NCI-H524 treated with DMSO at 0.1 percent for 48 hours (cell line): ENCODE data around the gene TMEM116.
"Not testable (repeated sequence)": the region's sequence is repeated elsewhere in the genome, so short reads cannot be mapped to it uniquely, and the experiment has no call there.

Experiments used
- DNase-seq: peaks from one replicate; lab custom pipeline; 2025; lab: John Stamatoyannopoulos, UW

Gene TMEM116

DNA sequence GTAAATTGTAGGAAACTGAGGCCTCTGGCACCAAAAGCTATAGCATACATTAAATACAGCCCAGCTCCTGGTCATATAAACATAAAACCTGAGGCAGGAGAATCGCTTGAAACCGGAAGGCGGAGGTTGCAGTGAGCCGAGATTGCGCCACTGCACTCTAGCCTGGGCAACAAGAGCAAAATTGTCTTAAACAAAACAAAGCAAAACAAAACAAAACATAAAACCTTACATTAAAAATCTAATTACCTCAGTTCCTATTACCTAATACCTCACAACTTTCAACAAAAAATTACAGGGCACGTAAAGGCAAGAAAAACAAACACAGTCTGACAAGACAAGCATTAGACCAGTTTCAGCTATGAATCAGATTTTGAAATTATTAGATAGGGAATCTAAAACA, 36.7 kb downstream of the TMEM116 start:
- no peak for DNase-seq

DNA sequence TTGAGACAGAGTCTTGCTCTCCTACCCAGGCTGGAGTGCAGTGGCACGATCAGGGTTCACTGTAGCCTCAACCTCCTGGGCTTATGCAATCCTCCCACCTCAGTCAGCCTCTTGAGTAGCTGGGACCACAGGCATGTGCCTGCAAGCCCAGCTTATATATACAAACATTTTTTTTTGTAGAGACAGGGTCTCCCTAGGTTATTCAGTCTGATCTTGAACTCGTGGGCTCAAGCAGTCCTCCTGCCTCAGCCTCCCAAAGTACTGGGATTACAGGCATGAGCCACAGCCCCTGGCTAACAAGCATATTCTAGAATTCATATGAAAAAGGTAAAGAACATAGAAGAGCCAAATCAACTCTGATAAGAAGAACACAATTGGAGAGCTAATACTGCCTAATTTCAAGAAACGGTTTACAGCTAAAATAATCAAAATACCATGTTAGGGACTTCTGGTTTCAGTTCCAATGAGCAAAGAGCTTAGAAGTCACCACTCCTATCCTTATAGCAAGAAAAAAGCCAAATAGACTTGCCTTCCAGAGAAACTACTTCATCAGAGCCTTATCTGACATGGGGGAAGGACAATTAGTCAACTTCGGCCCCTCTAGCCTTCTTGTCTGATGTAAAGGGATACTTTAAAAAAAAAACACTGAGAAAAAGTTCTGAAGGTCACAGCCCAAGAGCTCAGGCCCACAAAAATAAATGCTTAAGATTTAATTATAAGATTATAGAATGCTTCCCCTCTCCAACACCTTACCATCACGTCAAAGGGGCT, 37.6 kb downstream of the TMEM116 start:
- DNase-seq: no peak

DNA sequence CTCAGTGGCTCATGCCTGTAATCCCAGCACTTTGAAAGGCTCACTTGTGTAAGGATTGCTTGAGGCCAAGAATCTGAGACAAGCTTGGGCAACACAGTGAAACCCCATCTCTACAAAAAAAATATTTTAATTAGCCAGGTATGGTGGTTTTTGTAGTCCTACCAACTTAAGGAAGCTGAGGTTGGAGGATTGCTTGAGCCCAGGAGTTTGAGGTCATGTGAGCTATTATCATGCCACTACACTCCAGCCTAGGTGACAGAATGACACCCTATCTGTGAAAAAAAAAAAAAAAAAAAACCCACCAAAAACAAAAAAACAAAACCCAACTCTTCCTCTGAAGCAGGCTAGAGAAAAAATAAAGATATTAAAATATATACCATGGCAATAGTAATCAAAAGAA, 41.2 kb downstream of the TMEM116 start:
- no peak for DNase-seq

DNA sequence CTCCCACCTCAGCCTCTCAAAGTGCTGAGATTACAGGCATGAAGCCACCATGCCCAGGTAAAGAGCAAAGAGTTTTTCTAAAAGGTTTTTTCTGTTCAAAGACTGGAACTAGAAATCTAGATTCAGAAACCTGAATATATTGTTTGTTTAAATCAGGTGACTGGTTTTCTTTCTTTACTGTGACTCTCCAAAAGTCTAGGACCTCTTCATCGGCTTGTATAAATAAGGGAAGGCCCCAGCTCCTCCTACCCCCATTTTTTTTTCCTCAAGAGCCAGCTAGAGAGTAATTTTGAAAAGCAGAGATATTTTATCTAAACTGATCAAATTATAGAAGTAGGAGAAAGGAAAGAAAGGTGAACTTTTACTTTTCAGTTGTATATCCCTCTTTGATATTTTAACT, 48.0 kb downstream of the TMEM116 start:
- no peak for DNase-seq

GRCh38 chr12:111959518-111959917, 53.4 kb downstream of the TMEM116 start:
- not testable (repeated sequence) for DNase-seq

DNA sequence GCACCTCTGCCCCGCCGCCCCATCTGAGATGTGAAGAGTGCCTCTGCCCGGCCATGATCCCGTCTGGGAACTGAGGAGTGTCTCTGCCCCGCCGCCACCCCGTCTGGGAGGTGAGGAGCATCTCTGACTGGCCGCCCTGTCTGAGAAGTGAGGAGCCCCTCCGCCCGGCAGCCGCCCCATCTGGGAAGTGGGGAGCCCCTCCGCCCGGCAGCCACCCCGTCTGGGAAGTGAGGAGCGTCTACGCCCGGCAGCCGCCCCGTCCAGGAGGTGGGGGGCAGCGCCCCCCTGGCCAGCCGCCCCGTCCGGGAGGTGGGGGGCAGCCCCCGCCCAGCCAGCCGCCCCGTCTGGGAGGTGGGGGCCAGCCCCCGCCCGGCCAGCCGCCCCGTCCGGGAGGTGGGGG, 55.7 kb downstream of the TMEM116 start:
- not testable (repeated sequence) for DNase-seq

- DNase-seq: no peak
Observed at GRCh38 chr12:111954969-111955368, 58.0 kb downstream of the TMEM116 start.

- DNase-seq: no peak
Observed at GRCh38 chr12:111953455-111953854, 59.5 kb downstream of the TMEM116 start.

GRCh38 chr12:111952084-111952787, 60.7 kb downstream of the TMEM116 start:
- not testable (repeated sequence) for DNase-seq

DNA sequence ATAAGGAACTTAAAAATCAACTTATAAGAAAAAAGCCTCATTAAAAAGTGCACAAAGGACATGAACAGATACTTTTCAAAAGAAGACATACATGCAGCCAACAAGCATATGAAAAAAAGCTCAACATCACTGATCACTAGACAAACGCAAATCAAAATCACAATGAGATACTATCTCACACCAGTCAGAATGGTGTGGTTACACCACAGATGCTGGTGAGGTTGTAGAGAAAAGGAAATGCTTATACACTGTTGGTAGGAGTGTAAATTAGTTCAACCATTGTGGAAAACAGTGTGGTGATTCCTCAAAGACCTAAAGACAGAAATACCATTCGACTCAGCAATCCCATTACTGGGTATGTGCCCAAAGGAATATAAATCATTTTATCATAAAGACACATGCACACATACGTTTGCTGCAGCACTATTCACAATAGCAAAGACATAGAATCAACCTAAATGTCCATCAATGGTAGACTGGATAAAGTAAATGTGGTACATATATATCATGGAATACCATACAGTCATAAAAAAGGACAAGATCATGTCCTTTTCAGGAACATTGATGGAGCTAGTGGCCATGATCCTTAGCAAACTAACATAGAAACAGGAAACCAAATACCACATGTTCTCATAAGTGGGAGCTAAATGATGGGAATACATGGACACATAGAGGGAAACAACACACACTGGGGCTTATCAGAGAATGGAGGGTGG, 61.8 kb downstream of the TMEM116 start:
- not testable (repeated sequence) for DNase-seq

DNA sequence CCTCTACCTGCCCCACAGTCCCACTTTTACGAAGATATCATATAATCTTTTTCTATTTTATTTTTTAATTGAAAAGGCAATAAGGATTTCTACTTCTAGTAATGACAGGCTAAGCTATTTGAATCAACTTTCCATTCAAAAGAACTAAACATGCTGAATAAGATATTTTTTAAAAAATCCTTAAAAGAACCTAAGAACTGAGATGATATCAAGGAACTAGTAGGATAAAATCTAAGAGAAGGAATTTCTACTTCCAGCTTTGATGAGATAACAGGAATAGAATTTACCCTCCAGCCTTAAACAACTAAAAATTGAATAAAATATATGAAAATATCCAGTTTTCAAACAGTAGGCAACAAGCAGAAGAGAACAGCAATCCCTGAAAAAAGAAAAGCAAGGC, 69.0 kb downstream of the TMEM116 start:
- no peak for DNase-seq

DNA sequence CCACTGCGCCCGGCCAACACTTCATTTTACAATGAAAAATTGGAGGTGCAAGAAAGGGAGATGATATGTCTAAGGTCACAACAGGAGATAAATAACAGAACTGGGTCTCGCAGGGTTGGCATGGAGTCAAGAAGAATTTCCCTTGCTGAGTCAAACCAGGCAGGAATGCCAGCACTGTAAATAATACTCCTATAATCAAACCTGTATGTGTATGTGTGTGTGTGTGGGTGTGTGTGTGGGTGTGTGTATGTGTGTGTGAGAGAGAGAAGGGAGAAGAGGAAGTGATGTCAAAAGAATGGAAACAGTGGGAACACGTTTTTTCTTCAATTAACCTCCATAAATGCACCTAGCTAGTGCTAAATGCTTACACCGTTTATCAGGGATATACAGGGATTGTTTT, 70.4 kb downstream of the TMEM116 start:
- DNase-seq: no peak

- DNase-seq: no peak
Observed at GRCh38 chr12:111937429-111937828, 75.5 kb downstream of the TMEM116 start.

DNA sequence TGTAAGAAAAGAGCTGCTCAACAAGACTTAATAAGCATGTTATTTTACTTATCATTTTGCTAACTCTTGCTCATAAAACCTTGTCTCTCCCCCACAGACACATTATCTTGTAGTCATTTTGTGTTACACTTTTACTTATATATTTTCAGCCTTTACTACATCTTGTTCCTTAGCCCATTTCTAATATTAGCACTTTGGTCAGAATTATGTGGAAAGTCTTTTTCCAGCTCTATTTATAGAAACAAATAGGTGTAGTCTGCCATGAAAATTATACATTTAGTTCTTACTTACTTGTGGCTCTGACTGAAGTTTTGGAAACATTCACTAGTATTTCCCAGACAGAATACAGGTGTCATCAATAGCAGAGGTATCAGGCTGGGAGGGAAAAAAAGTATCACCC, 76.1 kb downstream of the TMEM116 start:
- DNase-seq: no peak

DNA sequence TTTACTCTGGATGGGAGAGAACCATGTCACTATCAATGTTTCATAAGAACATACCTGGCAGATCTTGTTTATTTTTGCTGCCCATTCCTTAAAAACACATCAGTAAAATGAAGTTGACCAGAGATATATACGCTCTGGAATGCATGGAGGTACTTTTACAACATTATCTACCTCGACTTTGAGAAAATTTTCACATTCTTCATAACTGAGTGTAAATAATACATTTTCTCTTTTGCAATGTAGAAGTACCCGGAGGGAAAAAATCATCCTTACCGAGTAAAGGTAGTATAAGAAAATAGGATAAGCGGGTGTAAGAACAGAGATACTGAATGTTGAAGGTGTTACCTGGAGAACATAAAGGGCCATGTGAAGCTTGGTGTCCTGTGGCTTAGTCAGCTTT, 80.7 kb downstream of the TMEM116 start:
- no peak for DNase-seq

DNA sequence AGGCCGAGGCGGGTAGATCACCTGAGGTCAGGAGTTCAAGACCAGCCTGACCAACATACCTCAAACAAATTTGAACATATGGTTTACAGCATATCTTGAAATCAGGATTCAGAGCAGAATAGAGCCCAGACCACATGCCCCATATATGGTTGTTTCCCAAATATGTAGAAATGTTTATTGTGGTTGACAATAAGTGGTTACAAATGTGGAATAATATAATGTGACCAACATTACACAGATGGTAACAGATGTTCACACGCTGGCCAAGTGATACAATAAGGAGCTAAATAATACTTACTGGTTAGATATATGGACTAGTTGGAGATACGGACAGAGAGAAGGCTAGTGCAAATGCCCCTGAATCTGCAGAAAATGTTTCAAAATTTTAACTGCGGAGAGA, 85.6 kb downstream of the TMEM116 start:
- DNase-seq: no peak

GRCh38 chr12:111926631-111927030, 86.3 kb downstream of the TMEM116 start:
- no peak for DNase-seq

GRCh38 chr12:111925171-111925570, 87.8 kb downstream of the TMEM116 start:
- DNase-seq: no peak

DNA sequence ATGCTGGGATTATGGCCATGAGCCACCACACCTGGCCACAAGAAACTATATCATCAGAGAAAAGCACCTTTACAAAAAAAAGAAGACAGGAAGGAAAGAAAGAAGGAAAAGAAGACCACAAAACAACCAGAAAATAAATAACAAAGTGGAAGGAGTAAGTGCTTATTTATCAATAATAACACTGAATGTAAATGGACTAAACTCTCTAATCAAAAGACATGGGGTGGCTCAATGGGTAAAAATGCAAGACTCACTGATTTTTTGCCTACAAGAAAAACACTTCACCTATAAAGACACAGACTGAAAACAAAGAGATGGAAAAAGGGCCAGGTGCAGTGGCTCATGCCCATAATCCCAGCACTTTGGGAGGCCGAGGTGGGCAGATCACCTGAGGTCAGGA, 105.2 kb downstream of the TMEM116 start:
- DNase-seq: no peak

DNA sequence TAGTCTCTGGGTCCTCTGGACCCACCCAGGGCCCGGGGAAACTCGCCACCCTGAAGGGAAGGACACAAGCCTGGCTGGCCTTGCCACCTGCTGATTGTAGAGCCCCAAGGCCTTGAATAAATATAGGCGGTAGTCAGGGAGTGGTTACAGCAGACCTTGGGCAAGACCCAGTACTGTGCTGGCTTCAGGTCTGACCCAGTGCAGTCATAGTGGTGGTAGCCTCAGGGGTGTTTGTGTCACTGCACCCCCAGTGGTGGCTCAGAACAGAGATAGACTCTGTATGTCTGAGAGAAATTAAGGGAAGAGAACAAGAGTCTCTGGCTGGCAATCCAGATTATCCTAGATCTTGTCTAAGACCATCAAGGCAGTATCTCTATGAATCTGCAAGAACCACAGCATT, 107.5 kb downstream of the TMEM116 start:
- DNase-seq: no peak

DNA sequence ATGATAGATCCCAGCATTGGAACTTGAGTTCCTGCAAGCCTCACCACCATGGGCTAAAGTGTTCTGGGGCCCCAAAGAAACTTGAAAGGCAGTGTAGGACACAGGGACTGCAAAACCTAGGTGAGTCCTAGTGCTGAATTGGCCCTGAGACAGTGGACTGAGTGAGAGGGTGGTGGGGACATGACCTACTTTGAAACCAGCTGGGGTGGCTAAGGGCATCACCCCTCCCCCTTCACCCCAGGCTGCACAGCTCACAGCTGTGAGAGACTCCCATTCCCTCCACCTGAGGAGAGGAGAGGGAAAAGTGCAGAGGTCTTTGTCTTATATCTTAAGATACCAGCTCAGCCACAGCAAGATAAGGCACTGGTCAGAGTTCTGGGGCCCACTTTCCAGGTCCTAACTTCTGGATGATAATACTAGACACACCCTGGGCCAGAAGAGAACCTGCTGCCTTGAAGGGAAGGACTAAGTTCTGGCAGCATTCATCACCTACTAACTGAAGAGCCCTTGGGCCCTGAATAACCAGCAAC, 108.5 kb downstream of the TMEM116 start:
- no peak for DNase-seq

GRCh38 chr12:111901182-111901581, 111.8 kb downstream of the TMEM116 start:
- DNase-seq: no peak

DNA sequence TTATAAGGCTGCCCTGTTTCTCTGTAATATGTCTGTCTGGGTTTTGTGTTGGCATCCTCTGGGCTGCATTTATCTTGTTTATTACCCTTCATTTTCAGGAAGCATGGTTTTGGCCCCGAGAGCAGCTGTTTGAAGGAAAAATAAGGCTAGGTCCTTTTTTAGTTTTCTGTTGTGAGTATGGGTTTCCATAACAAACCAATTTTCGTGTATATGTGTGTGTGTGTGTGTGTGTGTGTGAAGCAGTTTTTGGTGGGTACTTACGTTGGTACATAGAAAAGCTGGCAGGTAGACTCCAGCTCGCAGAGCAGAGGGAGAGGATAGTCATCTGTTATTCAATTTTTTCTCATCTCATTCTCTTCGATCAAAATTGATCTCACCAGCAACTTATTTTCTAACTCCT, 118.4 kb downstream of the TMEM116 start:
- no peak for DNase-seq
